ENCODE data around the gene BLTP1. TPM values are rescaled to one million over a fixed set of nuclear protein-coding genes. Genes with fewer than 3 reads are reported as not detected.
A peak's percentile ranks its signal among the peaks of the same experiment; 100 is the strongest.

Gene BLTP1
- total RNA-seq, 3 donors from 2014 or later (not counting 1 experiment from before 2014, with no cell fraction given), result 117 to 130 (median 124) TPM

- peak overlapping the region; percentile 94 for H3K27ac Mint-ChIP-seq
- DNase-seq (peak in 1 of 2 donors; percentile 51), ATAC-seq (no peak)
- intact Hi-C loops (cut with micrococcal nuclease), result no loop called here
- WGBS (ENCODE audit: insufficient coverage), result 69% methylated on average over 1 of the region's 2 CpGs
- peaks cover 6 to 9% of the 10 kb centered on the region in 2 donors for H3K27me3 Mint-ChIP-seq (ENCODE audit: low read depth in 2 of 2)
- Histone ChIP-seq H3K4me3 (ENCODE audit: low read length) (no peak overlapping the region), H3K4me1 (ENCODE audit: control insufficient read depth, insufficient read depth, low read length) (no peaks in the 10 kb centered on the region), H3K9me3 (ENCODE audit: control insufficient read depth, insufficient read depth, low read length) (no peaks in the 10 kb centered on the region), H3K27ac (ENCODE audit: low read length) (peak overlapping the region; percentile 83), H3K27me3 (ENCODE audit: control insufficient read depth, insufficient read depth, low read length) (no peaks in the 10 kb centered on the region), H3K36me3 (ENCODE audit: control insufficient read depth, insufficient read depth, low read length) (peaks cover 4% of the 10 kb centered on the region)
- peak overlapping the region; percentile 98 for H3K4me3 Mint-ChIP-seq
- no peaks in the 10 kb centered on the region for H3K9me3 Mint-ChIP-seq
- H3K36me3 Mint-ChIP-seq, result no peaks in the 10 kb centered on the region
- H3K4me1 Mint-ChIP-seq, result peaks cover 31 to 41% of the 10 kb centered on the region in 2 donors
- no peak for TF ChIP-seq CTCF (IDR thresholded peaks at IDR 0.05)
Observed at GRCh38 chr4:122150931-122151330, 1.2 kb upstream of the BLTP1 start.

DNA sequence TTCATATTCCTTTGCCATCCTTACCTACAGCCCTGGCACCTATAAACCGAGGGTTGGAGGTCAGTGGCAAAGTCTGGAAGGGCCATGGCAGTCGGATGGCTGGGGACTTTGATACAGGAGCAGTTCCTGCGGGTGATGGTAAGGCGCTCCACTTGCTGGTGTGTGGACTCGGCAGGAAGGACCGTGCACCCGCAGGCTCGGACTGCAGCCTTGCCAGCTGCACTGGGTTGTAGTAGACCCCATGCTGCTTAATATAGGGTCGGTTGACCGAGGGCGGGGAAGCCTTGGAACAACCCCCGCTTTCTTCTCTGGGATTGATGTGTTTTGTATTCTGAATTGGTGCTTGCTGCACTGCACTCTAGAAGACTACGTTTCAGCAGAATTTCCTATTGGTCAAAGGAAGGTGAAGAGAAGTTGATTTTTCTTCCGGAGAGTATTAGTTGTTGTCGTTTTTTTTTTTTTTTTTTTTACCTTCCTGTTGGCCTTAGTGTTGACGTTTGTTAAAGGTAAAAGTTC is 638 bp downstream of the BLTP1 start:
- DNase-seq, result peak; percentile 41 to 56
- Mint-ChIP-seq H3K36me3 (no peaks in the 10 kb centered on the region), H3K4me1 (peaks cover 40 to 50% of the 10 kb centered on the region in 2 donors), H3K4me3 (peak overlapping the region; percentile 98), H3K9me3 (no peaks in the 10 kb centered on the region), H3K27me3 (ENCODE audit: low read depth in 2 of 2) (no peaks in the 10 kb centered on the region), H3K27ac (peak overlapping the region; percentile 94)
- ATAC-seq, result peak; percentile 29 to 47 (median 39)
- H3K27me3 ChIP-seq (ENCODE audit: control insufficient read depth, insufficient read depth, low read length), result no peaks in the 10 kb centered on the region
- intact Hi-C loops (cut with micrococcal nuclease), result loop anchor here (1.0 kb wide), 2 partner anchors 202 to 252 kb away; no protein-coding TSS in a partner anchor
- WGBS (ENCODE audit: insufficient coverage), result under 1% methylated on average over 16 of the region's 16 CpGs
- H3K27ac ChIP-seq (ENCODE audit: low read length), result peak overlapping the region; percentile 83
- H3K9me3 ChIP-seq (ENCODE audit: control insufficient read depth, insufficient read depth, low read length), result no peaks in the 10 kb centered on the region
- H3K4me3 ChIP-seq (ENCODE audit: low read length), result peak overlapping the region; percentile 82
- no peak for TF ChIP-seq CTCF (IDR thresholded peaks at IDR 0.05)
- no peaks in the 10 kb centered on the region for H3K4me1 ChIP-seq (ENCODE audit: control insufficient read depth, insufficient read depth, low read length)
- H3K36me3 ChIP-seq (ENCODE audit: control insufficient read depth, insufficient read depth, low read length), result peaks cover 5% of the 10 kb centered on the region

GRCh38 chr4:122156819-122157218 is 4.7 kb downstream of the BLTP1 start:
- no peaks in the 10 kb centered on the region for H3K36me3 Mint-ChIP-seq

More at GRCh38 chr4:122156819-122157218, 4.7 kb downstream of the BLTP1 start:
- WGBS (ENCODE audit: insufficient coverage), result 90% methylated on average over 1 of the region's 2 CpGs
- intact Hi-C loops (cut with micrococcal nuclease), result no loop called here
- Histone ChIP-seq H3K4me3 (ENCODE audit: low read length) (no peak overlapping the region), H3K36me3 (ENCODE audit: control insufficient read depth, insufficient read depth, low read length) (peaks cover 8% of the 10 kb centered on the region), H3K27me3 (ENCODE audit: control insufficient read depth, insufficient read depth, low read length) (no peaks in the 10 kb centered on the region), H3K27ac (ENCODE audit: low read length) (no peak overlapping the region), H3K4me1 (ENCODE audit: control insufficient read depth, insufficient read depth, low read length) (no peaks in the 10 kb centered on the region), H3K9me3 (ENCODE audit: control insufficient read depth, insufficient read depth, low read length) (no peaks in the 10 kb centered on the region)
- no peak for TF ChIP-seq CTCF (IDR thresholded peaks at IDR 0.05)
- H3K4me1 Mint-ChIP-seq, result peaks cover 42% of the 10 kb centered on the region in 2 donors
- no peak overlapping the region for H3K4me3 Mint-ChIP-seq
- peak overlapping the region; percentile 3 to 33 for H3K27ac Mint-ChIP-seq
- DNase-seq (peak in 1 of 2 donors; percentile 47), ATAC-seq (no peak)
- H3K9me3 Mint-ChIP-seq, result no peaks in the 10 kb centered on the region
- no peaks in the 10 kb centered on the region for H3K27me3 Mint-ChIP-seq (ENCODE audit: low read depth in 2 of 2)

Data from natural killer cell (primary cell).